ENCODE data around the gene ZNF681. TPM values are rescaled to one million over a fixed set of nuclear protein-coding genes. Genes with fewer than 3 reads are reported as not detected.
"Not testable (repeated sequence)": the region's sequence is repeated elsewhere in the genome, so short reads cannot be mapped to it uniquely, and the experiment has no call there.

ZNF681 gene
- total RNA-seq, 1 experiment from 2014 or later, result 2.4 TPM

DNA sequence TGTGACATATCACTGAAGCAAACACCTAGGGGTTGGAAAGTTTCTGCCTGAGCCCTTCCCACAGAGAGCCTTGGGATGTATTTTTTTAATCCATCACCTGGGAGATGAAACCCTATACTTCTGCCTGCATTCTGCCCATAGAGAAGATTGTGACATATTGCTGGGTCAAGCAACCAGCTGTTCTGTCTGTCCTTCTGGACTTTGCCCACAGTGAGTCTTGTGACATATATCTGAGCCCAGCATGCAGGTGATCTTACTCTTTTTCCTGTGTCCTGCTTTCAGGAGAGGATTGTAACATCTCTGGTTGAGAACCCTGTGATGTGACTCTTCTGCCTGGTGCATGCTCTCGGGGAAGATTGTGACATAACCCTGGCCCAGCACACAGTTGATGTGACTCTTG is 24.9 kb upstream of the ZNF681 start:
- H3K4me3 ChIP-seq, result no peak overlapping the region
- peaks cover 55% of the 10 kb centered on the region for H3K36me3 ChIP-seq (ENCODE audit: low read depth)
- no peaks in the 10 kb centered on the region for H3K27me3 ChIP-seq (ENCODE audit: insufficient read depth, low read depth)
- POLR2A ChIA-PET (ENCODE audit: unreplicated experiment), result no interaction called here
- no peak for TF ChIP-seq EZH2 (IDR thresholded peaks at IDR 0.05; ENCODE audit: low read depth)
- TF ChIP-seq, protein P1, sequence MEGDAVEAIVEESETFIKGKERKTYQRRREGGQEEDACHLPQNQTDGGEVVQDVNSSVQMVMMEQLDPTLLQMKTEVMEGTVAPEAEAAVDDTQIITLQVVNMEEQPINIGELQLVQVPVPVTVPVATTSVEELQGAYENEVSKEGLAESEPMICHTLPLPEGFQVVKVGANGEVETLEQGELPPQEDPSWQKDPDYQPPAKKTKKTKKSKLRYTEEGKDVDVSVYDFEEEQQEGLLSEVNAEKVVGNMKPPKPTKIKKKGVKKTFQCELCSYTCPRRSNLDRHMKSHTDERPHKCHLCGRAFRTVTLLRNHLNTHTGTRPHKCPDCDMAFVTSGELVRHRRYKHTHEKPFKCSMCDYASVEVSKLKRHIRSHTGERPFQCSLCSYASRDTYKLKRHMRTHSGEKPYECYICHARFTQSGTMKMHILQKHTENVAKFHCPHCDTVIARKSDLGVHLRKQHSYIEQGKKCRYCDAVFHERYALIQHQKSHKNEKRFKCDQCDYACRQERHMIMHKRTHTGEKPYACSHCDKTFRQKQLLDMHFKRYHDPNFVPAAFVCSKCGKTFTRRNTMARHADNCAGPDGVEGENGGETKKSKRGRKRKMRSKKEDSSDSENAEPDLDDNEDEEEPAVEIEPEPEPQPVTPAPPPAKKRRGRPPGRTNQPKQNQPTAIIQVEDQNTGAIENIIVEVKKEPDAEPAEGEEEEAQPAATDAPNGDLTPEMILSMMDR (conservative IDR thresholded peaks at IDR 0.05), result no peak
- no peaks in the 10 kb centered on the region; the same call in 1 of the 2 replicates for H3K79me2 ChIP-seq (ENCODE audit: low read depth)
- no peak overlapping the region for H2AFZ ChIP-seq
- H3K27ac ChIP-seq, result no peak overlapping the region
- BruUV-seq (replicated peaks), result no TSS peak
- DNase-seq, result no peak
- H3K9me2 ChIP-seq (ENCODE audit: insufficient read depth), result no peaks in the 10 kb centered on the region
- no peaks in the 10 kb centered on the region for H4K20me1 ChIP-seq (ENCODE audit: insufficient read depth)
- H3K4me1 ChIP-seq (replicated peaks; ENCODE audit: insufficient read depth), result peaks cover 7% of the 10 kb centered on the region
- CTCF ChIA-PET, result no interaction called here
- no peak overlapping the region for H3K4me2 ChIP-seq
- intact Hi-C loops (cut with micrococcal nuclease; ENCODE audit: unreplicated experiment), result no loop called here
- peaks cover 36% of the 10 kb centered on the region for H3K9me3 ChIP-seq (ENCODE audit: insufficient read depth, low read depth)
- peaks cover 11% of the 10 kb centered on the region; the same call in 1 of the 2 replicates for H3F3A ChIP-seq (ENCODE audit: insufficient read depth, low read depth)

DNA sequence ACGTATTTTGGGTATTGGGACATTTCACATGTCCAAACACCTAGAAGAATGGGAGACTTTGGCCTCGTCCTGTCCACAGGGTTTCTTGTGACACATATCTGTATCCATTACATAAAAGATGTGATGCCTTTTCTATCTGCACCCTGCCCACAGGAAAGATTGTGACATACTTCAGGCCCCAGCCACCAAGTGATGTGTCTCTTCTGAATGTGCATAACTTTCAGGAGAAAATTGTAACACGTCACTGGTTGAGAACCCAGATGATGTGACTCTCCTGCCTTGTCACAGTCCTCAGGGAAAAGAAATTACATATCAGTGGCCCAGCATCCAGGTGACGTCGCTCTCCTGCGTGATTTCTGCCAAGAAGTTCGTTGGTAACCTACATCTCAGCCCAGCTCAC is 21.0 kb upstream of the ZNF681 start:
- H3K27ac ChIP-seq, result no peak overlapping the region
- no TSS peak for BruUV-seq (replicated peaks)
- CTCF ChIA-PET, result no interaction called here
- H3K4me2 ChIP-seq, result no peak overlapping the region
- no peaks in the 10 kb centered on the region for H3F3A ChIP-seq (ENCODE audit: insufficient read depth, low read depth)
- 0 out of 2 replicates have a peak, but pooled peaks cover 4% of the 10 kb centered on the region for H3K79me2 ChIP-seq (ENCODE audit: low read depth)
- H3K9me2 ChIP-seq (ENCODE audit: insufficient read depth), result no peaks in the 10 kb centered on the region
- intact Hi-C loops (cut with micrococcal nuclease; ENCODE audit: unreplicated experiment), result no loop called here
- no peaks in the 10 kb centered on the region for H4K20me1 ChIP-seq (ENCODE audit: insufficient read depth)
- peaks cover 48% of the 10 kb centered on the region for H3K9me3 ChIP-seq (ENCODE audit: insufficient read depth, low read depth)
- 0 out of 2 replicates have a peak, but pooled peaks cover 6% of the 10 kb centered on the region for H3K4me1 ChIP-seq (replicated peaks; ENCODE audit: insufficient read depth)
- TF ChIP-seq, protein P1 (conservative IDR thresholded peaks at IDR 0.05), result no peak
- TF ChIP-seq EZH2 (IDR thresholded peaks at IDR 0.05; ENCODE audit: low read depth), result no peak
- peaks cover 75% of the 10 kb centered on the region for H3K36me3 ChIP-seq (ENCODE audit: low read depth)
- H3K4me3 ChIP-seq, result no peak overlapping the region
- POLR2A ChIA-PET (ENCODE audit: unreplicated experiment), result no interaction called here
- no peak for DNase-seq
- H2AFZ ChIP-seq, result no peak overlapping the region
- H3K27me3 ChIP-seq (ENCODE audit: insufficient read depth, low read depth), result no peaks in the 10 kb centered on the region

DNA sequence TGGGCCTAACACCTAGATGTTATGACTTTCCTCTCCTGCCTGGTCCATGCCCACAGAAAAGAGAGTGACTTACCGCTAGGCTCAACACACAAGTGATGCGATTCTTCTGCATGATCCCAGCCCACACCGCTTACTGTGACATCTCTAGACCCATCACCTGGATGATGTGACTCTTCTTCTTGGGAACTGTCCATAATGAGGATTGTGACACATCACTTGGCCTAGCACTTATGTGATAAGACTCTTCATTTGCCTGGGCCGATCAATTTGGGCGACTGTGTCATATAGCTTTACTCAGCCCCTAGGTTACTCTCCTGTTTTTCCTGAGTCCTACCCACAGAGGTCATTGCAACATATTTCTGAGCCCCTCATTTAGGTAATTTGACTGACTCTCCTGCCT is 19.9 kb upstream of the ZNF681 start:
- Histone ChIP-seq H3K36me3 (ENCODE audit: low read depth) (peaks cover 75% of the 10 kb centered on the region), H3K4me3 (no peak overlapping the region), H3K27me3 (ENCODE audit: insufficient read depth, low read depth) (no peaks in the 10 kb centered on the region), H3K79me2 (ENCODE audit: low read depth) (0 out of 2 replicates have a peak, but pooled peaks cover 4% of the 10 kb centered on the region), H3K9me2 (ENCODE audit: insufficient read depth) (no peaks in the 10 kb centered on the region), H3K4me1 (replicated peaks; ENCODE audit: insufficient read depth) (0 out of 2 replicates have a peak, but pooled peaks cover 9% of the 10 kb centered on the region), H3K9me3 (ENCODE audit: insufficient read depth, low read depth) (peaks cover 49% of the 10 kb centered on the region), H3K4me2 (no peak overlapping the region), H3K27ac (no peak overlapping the region), H3F3A (ENCODE audit: insufficient read depth, low read depth) (no peaks in the 10 kb centered on the region), H4K20me1 (ENCODE audit: insufficient read depth) (no peaks in the 10 kb centered on the region), H2AFZ (no peak overlapping the region)
- TF ChIP-seq, protein P1 (conservative IDR thresholded peaks at IDR 0.05), result no peak
- TF ChIP-seq EZH2 (IDR thresholded peaks at IDR 0.05; ENCODE audit: low read depth), result no peak
- ChIA-PET CTCF (no interaction called here), POLR2A (ENCODE audit: unreplicated experiment) (no interaction called here)
- no TSS peak for BruUV-seq (replicated peaks)
- DNase-seq, result no peak
- intact Hi-C loops (cut with micrococcal nuclease; ENCODE audit: unreplicated experiment), result no loop called here

DNA sequence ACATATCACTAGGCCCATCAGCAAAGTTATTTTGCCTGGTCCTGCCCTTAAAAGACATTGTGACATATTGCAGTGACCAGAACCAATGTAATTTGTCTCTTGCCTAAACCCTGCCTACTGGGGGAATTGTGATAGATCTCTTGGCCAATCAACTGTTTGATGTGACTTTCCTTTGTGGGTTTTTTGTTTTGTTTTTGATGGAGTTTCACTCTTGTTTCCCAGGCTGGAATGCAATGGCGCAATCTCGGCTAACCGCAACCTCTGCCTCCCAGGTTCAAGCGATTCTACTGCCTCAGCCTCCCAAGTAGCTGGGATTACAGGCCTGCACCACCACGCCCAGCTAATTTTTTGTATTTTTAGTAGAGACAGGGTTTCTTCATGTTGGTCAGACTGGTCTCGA is 19.3 kb upstream of the ZNF681 start:
- H4K20me1 ChIP-seq (ENCODE audit: insufficient read depth); BruUV-seq (replicated peaks); intact Hi-C loops (cut with micrococcal nuclease; ENCODE audit: unreplicated experiment); POLR2A ChIA-PET (ENCODE audit: unreplicated experiment); H3K9me2 ChIP-seq (ENCODE audit: insufficient read depth); H3K79me2 ChIP-seq (ENCODE audit: low read depth); H3K4me3 ChIP-seq; H3K4me1 ChIP-seq (replicated peaks; ENCODE audit: insufficient read depth); H3K27me3 ChIP-seq (ENCODE audit: insufficient read depth, low read depth); H3K27ac ChIP-seq; H3K4me2 ChIP-seq; CTCF ChIA-PET; H3F3A ChIP-seq (ENCODE audit: insufficient read depth, low read depth); DNase-seq; H2AFZ ChIP-seq: not testable (repeated sequence)
- peaks cover 52% of the 10 kb centered on the region for H3K9me3 ChIP-seq (ENCODE audit: insufficient read depth, low read depth)
- H3K36me3 ChIP-seq (ENCODE audit: low read depth), result peaks cover 73% of the 10 kb centered on the region

Data from PC-9 (cell line).